ENCODE results near the gene PMVK. TPM values are rescaled to one million over a fixed set of nuclear protein-coding genes. Genes with fewer than 3 reads are reported as not detected.
A peak's percentile ranks its signal among the peaks of the same experiment; 100 is the strongest.

PMVK gene
- total RNA-seq, 3 donors from 2014 or later, result 46.7 to 53.0 (median 48.3) TPM

DNA sequence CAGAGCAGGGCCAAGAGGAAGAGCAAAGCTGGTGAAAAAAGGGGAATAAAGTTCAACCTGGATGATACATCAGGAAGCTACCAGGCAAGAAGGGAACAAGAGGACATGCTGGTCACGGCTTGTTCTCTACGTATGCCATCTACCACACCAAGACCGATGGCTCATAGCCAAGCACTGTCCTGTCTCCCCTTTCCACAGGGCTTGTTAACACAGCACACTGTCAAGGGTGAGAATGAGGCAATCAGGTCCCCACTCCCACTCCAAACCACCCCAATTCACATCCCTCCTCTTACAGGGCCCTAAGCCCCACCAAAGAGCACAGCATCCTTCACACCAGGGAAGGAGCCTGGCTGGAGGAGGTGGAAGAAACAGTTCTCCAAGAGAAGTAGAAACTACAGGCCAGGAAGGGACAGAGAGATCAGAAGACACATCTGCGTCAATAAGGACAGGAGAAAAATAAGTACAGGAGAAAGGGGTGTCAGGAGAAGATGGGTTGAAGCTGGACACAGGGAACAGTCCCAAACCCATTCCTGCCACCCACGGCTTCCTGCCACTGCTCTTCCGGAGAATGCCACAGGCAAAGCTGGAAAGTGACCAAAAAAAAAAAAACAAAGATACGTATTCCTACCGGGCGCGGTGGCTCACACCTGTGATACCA is 35.0 kb upstream of the PMVK start:
- H3K4me1 Mint-ChIP-seq (ENCODE audit: low read depth), result peaks cover 28% of the 10 kb centered on the region
- H3K4me3 Mint-ChIP-seq, result peak overlapping the region; percentile 57
- no peaks in the 10 kb centered on the region for H3K9me3 Mint-ChIP-seq
- H3K27me3 Mint-ChIP-seq (ENCODE audit: low read depth), result no peaks in the 10 kb centered on the region
- no peak for ATAC-seq
- DNase-seq, result no peak
- peaks cover 10% of the 10 kb centered on the region for H3K36me3 Mint-ChIP-seq (ENCODE audit: insufficient read depth)

DNA sequence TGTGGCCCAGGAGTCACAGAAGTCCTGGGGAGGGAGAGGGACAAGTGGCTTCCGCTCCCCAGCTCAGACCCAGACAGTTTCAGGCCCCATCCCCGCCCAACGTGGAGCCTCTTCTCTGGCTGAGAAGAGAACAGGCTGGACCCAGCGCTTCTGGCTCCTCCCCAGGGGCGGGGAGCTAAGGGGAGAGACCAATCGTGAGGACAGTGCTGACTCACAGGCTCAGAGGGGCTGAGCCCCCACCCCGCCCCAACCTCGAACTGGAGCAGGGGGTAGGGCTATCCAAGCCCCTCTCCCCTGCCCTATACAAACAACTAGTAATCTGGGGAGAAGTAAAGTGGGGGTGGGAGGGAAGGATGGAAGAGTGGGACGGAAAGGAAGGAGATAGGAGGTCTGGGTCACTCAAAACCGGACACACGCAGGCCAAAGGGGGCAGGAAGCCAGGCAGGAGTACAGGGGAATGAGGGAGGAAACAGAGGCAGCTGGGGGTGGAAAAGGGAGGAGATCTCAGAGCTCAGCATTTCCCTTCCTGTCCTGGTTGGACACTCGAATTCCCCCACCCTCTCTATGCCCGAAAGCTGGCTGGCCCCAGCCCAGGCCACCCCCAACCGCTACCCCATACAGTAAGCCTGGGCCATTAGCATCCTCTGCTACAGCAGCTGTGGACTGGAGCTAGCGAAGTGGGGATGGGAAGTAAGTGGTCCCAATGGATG is 34.3 kb upstream of the PMVK start, which contains the start of gene SHC1:
Gene SHC1, minus strand, starts transcription at position 117 of the 710 bp plus-strand sequence. CDS start 221 bp downstream, outside the sequence.
- H3K9me3 Mint-ChIP-seq, result no peaks in the 10 kb centered on the region
- no peak for DNase-seq
- no peaks in the 10 kb centered on the region for H3K27me3 Mint-ChIP-seq (ENCODE audit: low read depth)
- H3K36me3 Mint-ChIP-seq (ENCODE audit: insufficient read depth), result peaks cover 10% of the 10 kb centered on the region
- H3K4me1 Mint-ChIP-seq (ENCODE audit: low read depth), result peaks cover 28% of the 10 kb centered on the region
- peak within 1 kb of the TSS; percentile 57 for H3K4me3 Mint-ChIP-seq
- no peak for ATAC-seq

DNA sequence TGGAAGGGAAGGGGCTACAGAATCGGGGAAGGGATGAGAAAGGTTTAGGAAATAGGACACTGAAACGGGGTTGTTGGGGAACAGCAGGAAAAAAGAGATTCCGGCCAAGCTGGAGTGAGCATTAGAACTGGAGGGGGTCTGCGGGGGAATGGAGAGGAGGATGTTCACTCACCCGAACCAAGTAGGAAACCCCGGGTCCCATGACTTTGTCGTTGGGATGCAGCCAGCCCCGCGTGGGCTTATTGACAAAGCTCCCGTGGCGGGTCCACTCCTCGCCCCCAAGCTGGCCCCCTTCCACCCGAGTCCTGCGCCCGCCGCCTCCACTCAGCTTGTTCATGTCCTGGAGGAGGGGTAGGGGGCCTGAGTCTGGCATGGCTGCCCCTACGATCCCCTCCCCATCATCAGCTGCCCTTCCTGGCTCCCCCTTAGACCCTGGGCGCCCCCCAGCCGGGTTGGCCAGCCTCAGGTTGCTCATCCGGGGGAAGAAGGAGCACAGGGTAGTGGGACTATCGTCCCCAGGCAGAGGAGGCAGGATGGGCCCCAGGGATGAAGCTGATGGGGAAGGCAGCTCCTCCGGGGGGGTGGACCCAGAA is 33.4 kb upstream of the PMVK start:
- Mint-ChIP-seq H3K9me3 (no peaks in the 10 kb centered on the region), H3K36me3 (ENCODE audit: insufficient read depth) (peaks cover 10% of the 10 kb centered on the region), H3K27me3 (ENCODE audit: low read depth) (no peaks in the 10 kb centered on the region), H3K4me1 (ENCODE audit: low read depth) (peaks cover 28% of the 10 kb centered on the region), H3K4me3 (no peak overlapping the region)
- ATAC-seq (no peak), DNase-seq (no peak)

DNA sequence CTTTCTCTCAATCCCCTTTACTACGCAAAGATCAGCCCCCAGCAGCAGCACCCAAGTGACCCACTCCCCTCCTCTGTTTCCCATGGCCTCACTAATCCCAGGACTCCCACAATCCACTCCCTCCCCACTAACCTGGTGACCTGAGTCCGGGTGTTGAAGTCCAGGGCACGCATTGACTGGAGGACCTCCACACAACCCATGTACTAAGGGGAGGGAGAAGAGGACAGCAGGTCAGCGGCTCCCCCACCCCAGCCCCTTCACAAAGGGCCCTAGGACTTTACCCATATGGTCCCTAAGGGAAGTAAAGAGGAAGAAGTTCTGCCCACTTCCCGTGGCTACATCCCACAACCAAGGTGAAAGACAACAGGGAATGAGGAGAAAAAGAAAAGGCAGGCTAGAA is 32.7 kb upstream of the PMVK start:
- no peaks in the 10 kb centered on the region for H3K27me3 Mint-ChIP-seq (ENCODE audit: low read depth)
- H3K4me1 Mint-ChIP-seq (ENCODE audit: low read depth), result peaks cover 28% of the 10 kb centered on the region
- peaks cover 13% of the 10 kb centered on the region for H3K36me3 Mint-ChIP-seq (ENCODE audit: insufficient read depth)
- no peaks in the 10 kb centered on the region for H3K9me3 Mint-ChIP-seq
- H3K4me3 Mint-ChIP-seq, result no peak overlapping the region
- no peak for DNase-seq
- ATAC-seq, result no peak

DNA sequence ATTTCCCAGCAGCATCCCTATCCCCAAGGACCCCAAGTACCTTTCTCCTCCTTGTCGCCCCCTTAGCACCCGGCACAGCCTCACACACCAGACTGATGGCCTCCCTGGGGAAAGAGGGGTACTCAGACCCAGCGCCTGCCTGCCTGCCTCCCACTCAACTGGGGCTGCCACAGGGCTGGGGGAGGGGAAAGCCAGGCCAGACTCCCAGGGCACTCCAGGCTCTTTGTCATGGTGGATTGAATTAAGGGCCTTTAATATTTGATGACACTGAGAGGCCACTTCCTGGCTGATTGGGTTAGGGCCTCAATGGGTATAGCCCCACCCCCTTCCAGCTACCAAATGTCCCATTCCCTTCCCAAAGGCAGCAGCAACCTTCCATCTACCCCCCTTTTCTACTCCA is 32.2 kb upstream of the PMVK start:
- Mint-ChIP-seq H3K27me3 (ENCODE audit: low read depth) (no peaks in the 10 kb centered on the region), H3K4me1 (ENCODE audit: low read depth) (peaks cover 30% of the 10 kb centered on the region), H3K9me3 (no peaks in the 10 kb centered on the region), H3K4me3 (no peak overlapping the region), H3K36me3 (ENCODE audit: insufficient read depth) (peaks cover 17% of the 10 kb centered on the region)
- ATAC-seq (no peak), DNase-seq (no peak)

DNA sequence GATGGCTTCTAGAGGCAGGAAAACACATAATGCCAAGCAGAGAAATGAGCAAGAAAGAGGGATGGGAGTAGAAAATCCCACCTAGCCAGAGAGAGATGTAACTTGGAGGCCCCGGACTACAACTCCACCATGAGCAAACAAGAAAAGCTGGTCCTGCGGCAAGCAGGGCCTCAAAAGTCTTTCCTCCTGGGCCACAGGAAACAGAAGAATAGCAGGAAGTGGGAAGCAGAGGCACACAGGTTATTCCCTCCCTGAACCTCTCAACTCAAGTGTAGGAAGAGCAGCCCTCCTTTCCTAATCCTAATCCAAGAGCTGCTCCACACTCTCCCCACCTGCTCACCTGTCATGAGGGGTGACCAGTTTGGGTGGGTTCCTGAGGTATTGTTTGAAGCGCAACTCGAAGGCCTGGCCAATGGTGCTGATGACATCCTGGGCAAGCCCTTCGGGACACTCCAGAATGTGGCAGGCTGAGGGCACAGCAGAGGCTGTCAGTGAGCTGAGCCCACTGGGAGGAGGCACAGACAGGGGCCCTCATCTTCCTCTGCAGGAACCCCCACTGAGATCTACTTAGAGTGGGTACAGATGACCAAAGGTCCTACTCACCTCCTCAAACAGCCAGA is 30.9 kb upstream of the PMVK start:
- DNase-seq (no peak), ATAC-seq (no peak)
- H3K9me3 Mint-ChIP-seq, result no peaks in the 10 kb centered on the region
- H3K4me1 Mint-ChIP-seq (ENCODE audit: low read depth), result peaks cover 30% of the 10 kb centered on the region
- no peaks in the 10 kb centered on the region for H3K27me3 Mint-ChIP-seq (ENCODE audit: low read depth)
- H3K4me3 Mint-ChIP-seq, result no peak overlapping the region
- H3K36me3 Mint-ChIP-seq (ENCODE audit: insufficient read depth), result peaks cover 23% of the 10 kb centered on the region

DNA sequence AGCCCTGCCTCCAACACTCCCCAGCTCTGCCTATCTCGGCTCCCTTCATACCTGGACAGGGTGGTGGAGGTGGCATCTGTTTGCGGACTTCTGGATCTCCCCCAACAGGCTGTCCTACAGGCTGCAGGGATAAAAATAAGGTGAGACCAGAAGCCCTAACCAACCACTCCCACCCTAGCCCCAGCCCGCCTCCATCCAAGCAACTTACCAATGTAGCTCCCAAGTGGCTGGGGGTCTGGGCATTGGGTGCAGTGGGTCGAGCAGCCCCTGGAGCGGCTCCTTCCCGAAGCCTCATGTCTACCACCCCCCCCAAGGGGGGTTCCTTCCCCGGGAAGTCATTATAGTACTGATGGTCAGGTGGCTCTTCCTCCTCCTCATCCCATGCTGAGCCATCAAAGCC is 29.6 kb upstream of the PMVK start:
- DNase-seq (no peak), ATAC-seq (no peak)
- Mint-ChIP-seq H3K4me3 (no peak overlapping the region), H3K27me3 (ENCODE audit: low read depth) (no peaks in the 10 kb centered on the region), H3K9me3 (no peaks in the 10 kb centered on the region), H3K4me1 (ENCODE audit: low read depth) (peaks cover 22% of the 10 kb centered on the region), H3K36me3 (ENCODE audit: insufficient read depth) (peaks cover 17% of the 10 kb centered on the region)

DNA sequence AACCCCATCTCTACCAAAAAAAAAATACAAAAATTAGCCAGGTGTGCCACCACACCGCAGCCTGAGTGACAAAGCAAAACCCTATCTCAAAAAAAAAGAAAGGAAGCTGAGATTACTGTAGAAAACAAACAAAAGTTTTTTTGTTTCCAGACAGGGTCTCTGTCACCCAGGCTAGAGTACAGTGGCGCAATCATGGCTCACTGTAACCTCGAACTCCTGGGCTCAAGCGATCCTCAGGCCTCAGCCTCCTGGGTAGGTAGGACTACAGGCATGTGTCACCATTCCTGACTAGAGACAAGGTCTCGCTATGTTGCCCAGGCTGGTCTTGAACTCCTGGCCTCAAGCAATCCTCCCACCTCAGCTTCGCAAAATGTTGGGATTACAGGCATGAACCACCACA is 27.8 kb upstream of the PMVK start:
- ATAC-seq, result no peak
- Mint-ChIP-seq H3K4me1 (ENCODE audit: low read depth) (peaks cover 23% of the 10 kb centered on the region), H3K9me3 (no peaks in the 10 kb centered on the region), H3K27me3 (ENCODE audit: low read depth) (no peaks in the 10 kb centered on the region), H3K36me3 (ENCODE audit: insufficient read depth) (peaks cover 17% of the 10 kb centered on the region), H3K4me3 (no peak overlapping the region)
- DNase-seq, result no peak

DNA sequence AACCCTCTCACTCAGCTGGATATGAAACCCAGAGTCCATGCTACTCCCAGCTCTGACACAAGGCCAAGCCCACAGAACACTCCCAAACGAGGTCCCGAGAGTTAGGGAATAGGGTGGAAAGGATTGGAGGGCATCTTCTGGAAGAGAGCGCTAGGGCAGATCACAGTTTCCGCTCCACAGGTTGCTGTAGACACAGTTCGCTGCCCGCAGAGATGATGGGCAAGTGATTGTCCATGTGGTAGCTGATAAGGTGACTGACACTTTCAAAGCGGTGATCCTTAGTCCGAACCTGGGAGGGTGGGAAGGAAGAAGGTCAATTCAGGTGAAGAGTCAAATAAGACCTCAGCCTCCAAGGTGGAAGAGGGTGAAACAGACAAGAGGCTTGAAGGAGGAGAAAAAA is 27.1 kb upstream of the PMVK start:
- ATAC-seq, result no peak
- H3K9me3 Mint-ChIP-seq, result no peaks in the 10 kb centered on the region
- no peak for DNase-seq
- peaks cover 17% of the 10 kb centered on the region for H3K36me3 Mint-ChIP-seq (ENCODE audit: insufficient read depth)
- no peak overlapping the region for H3K4me3 Mint-ChIP-seq
- no peaks in the 10 kb centered on the region for H3K27me3 Mint-ChIP-seq (ENCODE audit: low read depth)
- peaks cover 21% of the 10 kb centered on the region for H3K4me1 Mint-ChIP-seq (ENCODE audit: low read depth)

DNA sequence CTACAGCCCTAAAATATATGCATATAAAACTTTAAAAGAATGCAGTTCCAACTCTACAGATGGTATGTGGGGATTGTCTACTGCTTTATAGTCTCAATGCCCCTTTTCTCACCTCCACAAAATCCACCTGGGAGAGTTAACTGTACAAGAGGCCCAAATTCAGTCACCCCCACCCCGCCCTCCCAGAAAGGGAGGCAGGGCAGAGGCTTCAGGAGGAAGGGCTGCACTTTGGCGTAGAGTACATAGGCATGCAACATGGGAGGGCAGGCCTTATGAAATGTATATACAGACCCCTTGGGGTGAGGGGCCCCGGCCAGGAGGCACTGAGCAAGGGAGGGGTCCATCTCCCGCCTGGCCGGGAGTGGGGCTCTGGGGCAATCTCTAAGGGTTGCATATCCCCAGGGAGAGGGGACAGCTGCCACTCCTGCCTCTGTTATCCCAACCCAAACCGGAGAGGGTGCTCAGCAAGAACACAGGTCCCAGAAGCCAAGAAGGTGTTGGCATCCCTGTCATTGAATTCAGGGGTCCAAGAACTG is 26.3 kb upstream of the PMVK start:
- H3K27me3 Mint-ChIP-seq (ENCODE audit: low read depth), result no peaks in the 10 kb centered on the region
- DNase-seq (no peak), ATAC-seq (no peak)
- peak overlapping the region; percentile 87 for H3K4me3 Mint-ChIP-seq
- H3K9me3 Mint-ChIP-seq, result no peaks in the 10 kb centered on the region
- H3K36me3 Mint-ChIP-seq (ENCODE audit: insufficient read depth), result peaks cover 15% of the 10 kb centered on the region
- peaks cover 23% of the 10 kb centered on the region for H3K4me1 Mint-ChIP-seq (ENCODE audit: low read depth)

DNA sequence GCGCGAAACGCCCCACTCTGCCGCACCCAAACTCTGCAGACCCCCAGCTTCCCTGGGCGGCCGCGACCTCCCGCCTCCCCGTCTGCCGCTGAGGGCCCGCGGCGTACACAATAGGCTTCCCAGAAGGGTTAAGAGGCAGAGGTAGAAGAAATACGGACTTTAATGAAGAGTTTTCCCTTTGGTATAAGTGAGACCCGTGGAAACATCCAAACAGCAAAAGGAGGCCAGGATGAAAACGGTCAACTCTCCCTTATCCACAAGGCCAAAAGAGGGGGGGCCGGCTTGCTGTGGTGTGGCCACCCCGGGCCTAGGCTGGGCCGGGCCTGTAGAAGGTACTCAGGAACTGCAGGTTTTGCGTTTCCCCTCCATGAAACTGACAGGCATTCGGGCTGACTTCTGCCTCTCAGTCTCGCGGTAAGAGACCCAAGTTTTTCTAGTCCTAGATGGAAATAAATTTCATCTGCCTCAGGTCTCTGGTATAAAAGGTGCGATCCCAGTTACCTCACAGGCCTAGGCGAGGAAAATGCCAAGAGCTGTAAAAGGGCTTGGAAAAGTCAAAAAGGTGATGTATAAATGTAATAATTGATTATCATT is 25.7 kb upstream of the PMVK start:
- Mint-ChIP-seq H3K9me3 (no peaks in the 10 kb centered on the region), H3K4me1 (ENCODE audit: low read depth) (peaks cover 26% of the 10 kb centered on the region), H3K27me3 (ENCODE audit: low read depth) (no peaks in the 10 kb centered on the region), H3K36me3 (ENCODE audit: insufficient read depth) (peaks cover 15% of the 10 kb centered on the region), H3K4me3 (peak overlapping the region; percentile 87)
- ATAC-seq (peak; percentile 5 to 10), DNase-seq (no peak)

DNA sequence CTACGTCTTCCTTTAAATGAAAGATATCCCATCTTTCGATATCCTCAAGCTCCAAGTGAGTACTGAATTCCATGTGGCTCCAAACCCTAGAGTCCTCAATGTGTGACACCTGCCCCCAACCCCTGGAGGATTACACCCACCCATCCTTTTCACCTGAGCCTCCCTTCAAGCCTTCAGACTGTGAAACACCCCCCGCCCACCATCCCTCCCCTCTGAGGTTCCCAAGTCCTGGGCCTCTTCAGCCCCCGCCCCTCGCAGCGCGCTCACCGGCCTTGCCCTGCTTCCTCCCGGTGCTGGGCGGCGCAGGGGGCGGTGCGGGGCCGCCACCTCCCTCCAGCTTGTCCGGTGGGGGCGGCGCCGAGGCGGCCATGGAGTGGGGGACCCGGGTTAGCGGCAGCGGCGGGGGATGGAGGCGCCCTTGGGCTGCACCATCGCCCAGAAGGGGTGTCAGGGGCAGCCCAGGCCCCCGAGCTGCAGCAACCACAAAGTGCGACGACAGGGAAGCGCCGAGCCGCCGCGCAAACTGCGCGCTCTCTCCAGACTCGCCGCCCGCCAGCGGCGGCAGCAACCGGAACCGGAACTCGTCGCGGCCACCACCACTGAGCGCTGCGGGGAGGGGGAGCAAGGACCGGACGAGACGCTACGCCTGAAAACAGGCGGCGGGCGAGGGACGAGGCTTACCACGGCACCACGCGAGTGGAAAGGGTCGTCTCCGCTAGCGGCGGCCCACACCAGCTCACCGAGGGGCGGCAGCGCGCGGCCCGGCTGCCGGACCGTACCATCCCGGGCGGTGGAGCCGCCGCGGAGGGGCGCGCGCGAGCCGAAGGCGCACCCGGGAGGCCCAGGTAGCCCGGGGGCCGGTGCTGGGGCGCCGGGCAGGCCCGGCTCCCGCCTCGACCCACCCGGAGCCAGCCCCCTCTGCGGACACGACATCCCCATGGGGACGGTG is 25.0 kb upstream of the PMVK start, which contains the start of gene PYGO2:
Gene PYGO2, minus strand, starts transcription at position 576 of the 949 bp plus-strand sequence. Its CDS starts 206 bp downstream, at position 370.
- DNase-seq, result peak; percentile 68
- Mint-ChIP-seq H3K27me3 (ENCODE audit: low read depth) (no peaks in the 10 kb centered on the region), H3K9me3 (no peaks in the 10 kb centered on the region), H3K4me3 (peak within 1 kb of the TSS; percentile 91), H3K4me1 (ENCODE audit: low read depth) (peaks cover 32% of the 10 kb centered on the region), H3K36me3 (ENCODE audit: insufficient read depth) (peaks cover 15% of the 10 kb centered on the region)
- ATAC-seq, result peak; percentile 90 to 92

DNA sequence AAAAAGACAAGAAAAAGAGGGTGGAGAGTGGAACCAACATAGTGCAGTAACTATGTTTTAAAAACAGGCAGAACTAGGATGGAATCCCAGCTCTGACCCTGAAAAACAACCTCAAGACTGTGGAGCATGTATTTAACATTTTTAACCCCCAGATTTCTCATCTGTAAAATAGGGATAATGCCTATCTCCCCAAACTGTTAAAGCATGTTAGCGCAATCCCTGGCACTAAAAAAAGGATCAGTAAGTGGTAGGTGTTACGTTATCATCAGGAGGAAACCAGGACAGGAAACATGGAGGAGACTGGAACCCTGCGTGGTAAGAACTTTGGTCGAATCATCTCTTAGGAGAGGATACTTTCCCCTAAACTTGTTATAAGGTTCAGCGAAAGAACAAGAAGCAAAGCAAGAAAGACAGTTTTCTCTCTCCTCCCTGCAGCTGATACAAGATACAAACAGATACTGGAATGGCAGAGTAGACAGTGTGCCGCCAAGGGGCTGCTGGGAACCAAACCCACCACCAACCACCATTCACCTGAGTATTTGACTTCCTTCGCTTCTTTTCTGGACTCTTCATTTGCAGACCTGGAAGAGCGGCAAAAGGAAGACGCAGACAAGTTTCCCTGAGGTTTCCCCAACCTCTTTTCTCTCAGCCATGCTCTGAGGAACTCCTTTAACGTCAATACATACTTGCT is 24.1 kb upstream of the PMVK start:
- DNase-seq, result no peak
- ATAC-seq, result no peak
- Mint-ChIP-seq H3K9me3 (no peaks in the 10 kb centered on the region), H3K4me1 (ENCODE audit: low read depth) (peaks cover 41% of the 10 kb centered on the region), H3K4me3 (peak overlapping the region; percentile 91), H3K27me3 (ENCODE audit: low read depth) (no peaks in the 10 kb centered on the region), H3K36me3 (ENCODE audit: insufficient read depth) (peaks cover 15% of the 10 kb centered on the region)
